Measurements from ENCODE around the gene PROM1.

DNA sequence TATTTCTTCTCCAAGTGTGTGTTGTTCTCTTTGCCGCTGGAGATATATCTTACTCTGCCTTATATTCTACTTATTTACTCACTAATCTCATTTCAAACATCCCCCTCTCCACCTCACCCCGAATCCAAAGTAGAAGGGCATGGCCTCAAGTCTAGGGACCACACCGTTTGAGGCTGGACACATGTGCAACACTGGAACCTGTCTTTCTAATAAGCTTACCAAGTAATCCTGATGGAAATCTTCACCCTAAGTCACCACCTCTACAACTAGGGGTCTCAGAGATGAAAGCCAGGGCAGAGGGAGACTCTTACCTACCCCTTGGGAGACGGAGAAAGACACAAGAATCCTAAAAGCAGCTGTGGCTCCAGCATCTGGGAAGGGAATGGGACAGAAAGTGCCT lies 6.0 kb downstream of the PROM1 start:
- TF ChIP-seq ELF4 (IDR thresholded peaks at IDR 0.05), result no peak
- TF ChIP-seq NFRKB (IDR thresholded peaks at IDR 0.05), result no peak
- TF ChIP-seq, protein P1, sequence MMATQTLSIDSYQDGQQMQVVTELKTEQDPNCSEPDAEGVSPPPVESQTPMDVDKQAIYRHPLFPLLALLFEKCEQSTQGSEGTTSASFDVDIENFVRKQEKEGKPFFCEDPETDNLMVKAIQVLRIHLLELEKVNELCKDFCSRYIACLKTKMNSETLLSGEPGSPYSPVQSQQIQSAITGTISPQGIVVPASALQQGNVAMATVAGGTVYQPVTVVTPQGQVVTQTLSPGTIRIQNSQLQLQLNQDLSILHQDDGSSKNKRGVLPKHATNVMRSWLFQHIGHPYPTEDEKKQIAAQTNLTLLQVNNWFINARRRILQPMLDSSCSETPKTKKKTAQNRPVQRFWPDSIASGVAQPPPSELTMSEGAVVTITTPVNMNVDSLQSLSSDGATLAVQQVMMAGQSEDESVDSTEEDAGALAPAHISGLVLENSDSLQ (IDR thresholded peaks at IDR 0.05), result no peak
- no peak for TF ChIP-seq SUZ12 (IDR thresholded peaks at IDR 0.05)
- no peak for TF ChIP-seq FOXK2 (IDR thresholded peaks at IDR 0.05)
- no peak for TF ChIP-seq ZNF384 (IDR thresholded peaks at IDR 0.05)
- TF ChIP-seq FOXM1 (IDR thresholded peaks at IDR 0.05; ENCODE audit: borderline replicate concordance), result no peak
- no peak for TF ChIP-seq LEF1 (IDR thresholded peaks at IDR 0.05; ENCODE audit: borderline replicate concordance)
- no peak for TF ChIP-seq L3MBTL2 (conservative IDR thresholded peaks at IDR 0.05)
- no peak for TF ChIP-seq BHLHE40 (IDR thresholded peaks at IDR 0.05; ENCODE audit: borderline replicate concordance)
- TF ChIP-seq HDGF (IDR thresholded peaks at IDR 0.05; ENCODE audit: borderline replicate concordance), result no peak
- no peak for TF ChIP-seq SP1 (IDR thresholded peaks at IDR 0.05)
- no peak for TF ChIP-seq FOXA1 (IDR thresholded peaks at IDR 0.05)
- TF ChIP-seq TARDBP (IDR thresholded peaks at IDR 0.05), result no peak
